HG02870 (cell line): ENCODE results near the gene PLCL1.

ENCODE experiments used
- ATAC-seq: cut with Tn5 transposase; IDR thresholded peaks from one replicate; pipeline ENCODE4 v1.9.1; 2021; ENCODE audit warnings: mild to moderate bottlenecking, moderate library complexity; ENCODE audit not compliant: unreplicated experiment

PLCL1 gene

DNA sequence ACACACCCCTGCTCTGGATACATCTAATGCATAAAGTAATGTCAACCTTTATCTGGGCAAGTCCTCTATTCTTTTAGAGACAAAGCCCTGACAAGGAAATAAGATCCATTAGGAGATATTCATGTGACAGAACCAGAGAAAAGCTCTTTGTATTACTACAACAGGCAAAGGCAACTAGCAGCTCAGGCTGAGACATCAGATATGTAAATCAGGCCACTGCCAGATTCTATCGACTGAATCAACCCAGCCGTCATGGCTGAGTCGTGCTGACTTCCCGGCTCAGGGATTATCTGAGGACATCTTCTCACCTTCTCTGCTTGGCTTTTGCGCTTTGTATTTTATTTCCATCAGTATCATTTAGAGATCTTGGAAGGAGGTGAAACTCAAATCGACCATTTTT lies 294.5 kb downstream of the PLCL1 start:
- no peak for ATAC-seq

DNA sequence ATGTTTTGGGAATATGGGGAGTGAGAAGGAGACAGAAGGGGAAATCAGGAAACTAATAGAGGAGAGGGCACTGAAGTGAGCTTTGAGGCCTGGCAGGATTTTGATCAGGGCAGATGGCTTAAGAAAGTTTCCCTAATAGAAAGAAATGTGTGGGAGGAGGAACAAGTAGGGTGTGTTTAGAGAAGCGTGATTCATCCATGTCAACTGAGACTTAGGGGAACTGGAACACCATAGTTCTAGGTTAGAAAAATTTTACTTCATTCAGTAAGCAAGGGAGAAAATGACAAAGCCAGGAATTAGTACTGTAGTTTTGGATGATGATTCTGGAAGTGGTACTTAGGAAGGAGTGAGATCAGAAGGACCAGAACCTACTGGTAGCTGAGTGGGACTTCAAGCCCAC lies 296.0 kb downstream of the PLCL1 start:
- no peak for ATAC-seq

DNA sequence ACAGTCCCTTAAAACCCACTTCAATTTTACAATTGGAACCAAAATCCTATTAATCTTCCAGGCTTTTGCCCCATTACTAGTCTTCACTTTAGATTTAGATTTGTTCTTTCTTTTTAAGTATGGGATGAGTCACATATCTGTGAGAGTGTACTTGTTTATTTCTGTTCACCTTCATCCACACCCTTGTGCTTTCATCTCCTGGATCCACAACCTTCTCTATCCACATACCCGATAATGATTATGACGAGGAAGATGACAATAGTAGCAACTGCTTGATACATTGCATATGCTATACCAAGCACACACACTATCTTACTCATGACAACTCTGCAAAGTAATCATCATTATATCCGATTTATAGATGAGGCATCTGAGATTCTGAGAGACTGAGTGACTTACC lies 297.3 kb downstream of the PLCL1 start:
- no peak for ATAC-seq

DNA sequence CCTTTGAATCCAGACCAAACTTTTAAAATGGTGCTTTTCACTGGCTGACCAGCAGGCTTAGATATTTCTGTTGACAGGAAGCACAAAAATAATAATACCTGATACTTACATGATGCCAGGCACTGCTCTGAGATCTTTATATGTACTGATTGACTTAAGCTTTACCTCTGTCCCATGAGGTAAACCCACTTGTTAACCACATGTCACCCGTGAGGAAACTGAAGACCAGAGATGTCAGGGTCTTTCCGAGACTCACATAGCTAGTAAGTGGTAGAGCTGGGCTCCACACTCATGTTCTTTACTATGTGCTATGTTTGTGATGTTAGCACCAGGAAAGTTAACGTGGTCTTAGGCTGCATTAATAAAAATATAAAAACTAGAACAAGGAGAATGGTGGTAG lies 297.7 kb downstream of the PLCL1 start:
- ATAC-seq, result no peak

DNA sequence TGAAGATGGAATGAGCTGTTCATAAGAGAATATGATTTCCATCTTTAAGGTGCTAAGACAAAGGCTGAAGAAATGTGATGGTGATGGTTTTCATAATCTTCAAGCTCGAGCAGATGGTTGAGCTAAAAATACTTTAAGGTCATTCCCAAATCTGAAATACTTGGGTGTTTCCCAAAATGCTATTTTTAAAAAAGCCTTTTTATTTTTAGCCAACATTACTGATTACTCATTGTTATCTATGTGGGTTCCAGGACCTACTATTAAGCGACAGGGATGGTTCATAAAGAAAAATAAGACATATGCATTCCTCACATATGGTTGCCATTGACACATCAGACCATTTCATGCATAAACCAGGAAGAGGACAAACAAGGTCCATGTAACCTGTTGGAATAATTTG lies 298.5 kb downstream of the PLCL1 start:
- no peak for ATAC-seq

DNA sequence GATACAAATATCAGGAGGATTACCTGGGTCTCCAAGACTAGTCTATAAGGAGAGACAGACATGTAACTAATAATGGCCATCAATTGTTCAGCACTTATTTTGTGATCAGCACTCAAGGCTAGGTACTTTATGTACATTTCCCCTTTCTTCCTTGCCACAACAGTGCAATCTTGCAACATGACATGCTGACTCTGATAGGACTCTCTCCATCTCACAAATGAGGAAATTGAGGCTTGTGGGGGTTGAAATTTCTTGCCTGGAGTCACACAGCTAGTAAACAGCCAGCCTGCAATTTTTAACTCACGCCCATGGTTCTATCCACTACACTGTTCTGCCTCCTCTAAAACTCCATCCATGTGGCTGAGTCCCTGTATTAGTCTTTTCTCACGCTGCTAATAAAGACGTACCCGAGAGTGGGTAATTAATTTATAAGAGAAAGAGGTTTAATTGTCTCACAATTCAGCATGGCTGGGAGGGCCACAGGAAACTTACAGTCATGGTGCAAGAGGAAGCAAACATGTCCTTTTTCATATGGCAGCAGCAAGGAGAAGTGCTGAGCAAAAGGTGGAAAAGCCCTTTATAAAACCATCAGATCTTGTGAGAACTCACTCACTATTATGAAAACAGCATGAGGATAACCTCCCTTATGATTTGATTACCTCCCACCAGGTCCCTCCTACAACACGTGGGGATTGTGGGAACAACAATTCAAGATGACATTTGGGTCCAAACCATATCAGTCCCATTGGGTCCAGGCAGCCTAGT lies 302.4 kb downstream of the PLCL1 start:
- ATAC-seq, result no peak

DNA sequence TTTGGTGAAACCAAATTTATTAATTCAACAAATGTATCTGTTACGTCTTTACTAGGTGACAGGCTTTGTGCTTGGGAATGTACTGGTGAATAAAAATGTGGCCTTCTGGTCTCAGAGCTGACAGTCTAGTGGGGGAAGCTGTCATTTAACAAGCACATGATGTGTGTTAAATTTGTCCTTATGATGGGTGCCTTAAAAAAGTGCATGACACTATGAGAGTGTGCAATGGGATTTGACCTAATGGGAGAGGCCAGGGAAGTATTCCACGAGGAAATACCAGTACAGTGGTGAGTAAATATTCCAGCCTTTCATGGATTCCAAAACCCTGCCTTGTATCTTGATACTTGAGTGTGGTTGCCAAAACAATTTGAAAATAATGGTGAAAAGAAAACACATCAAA lies 308.9 kb downstream of the PLCL1 start:
- no peak for ATAC-seq

DNA sequence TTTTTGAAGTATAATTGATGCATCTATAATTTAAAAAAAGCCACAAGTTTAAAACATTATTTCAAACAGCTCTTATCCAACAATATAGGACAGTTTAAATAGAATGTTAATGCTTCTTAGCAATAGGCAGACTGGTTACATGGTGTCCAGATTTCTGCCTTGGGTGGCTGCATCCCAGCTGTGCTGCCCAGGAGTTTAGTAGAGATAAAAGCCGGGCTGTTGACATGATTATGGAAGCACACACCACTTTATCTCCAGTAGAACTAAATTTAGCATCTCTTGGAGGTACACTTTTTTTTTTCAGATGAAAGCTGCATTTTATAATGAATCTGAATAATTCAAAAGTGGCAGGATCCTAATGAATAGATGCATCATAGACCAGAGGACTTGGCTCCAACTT lies 309.7 kb downstream of the PLCL1 start:
- no peak for ATAC-seq

DNA sequence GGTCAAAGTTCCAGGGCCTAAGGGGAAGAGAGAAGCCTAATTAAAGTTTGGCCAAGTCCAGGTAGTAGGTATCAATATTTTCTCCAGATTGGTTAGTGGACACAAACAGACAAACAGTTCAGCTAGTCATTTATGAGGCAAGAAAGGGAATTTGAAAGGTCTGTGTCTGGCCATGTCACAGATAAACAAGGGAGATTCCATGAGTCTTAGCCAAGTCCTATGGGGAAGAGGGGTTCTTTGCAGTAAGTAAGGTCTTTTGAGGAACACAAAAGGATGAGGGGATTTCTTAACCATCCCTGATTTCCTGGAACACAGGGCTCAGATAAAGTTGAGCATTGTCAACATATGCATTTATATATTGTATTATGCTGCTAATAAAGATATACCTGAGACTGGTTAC lies 310.8 kb downstream of the PLCL1 start:
- ATAC-seq, result no peak

DNA sequence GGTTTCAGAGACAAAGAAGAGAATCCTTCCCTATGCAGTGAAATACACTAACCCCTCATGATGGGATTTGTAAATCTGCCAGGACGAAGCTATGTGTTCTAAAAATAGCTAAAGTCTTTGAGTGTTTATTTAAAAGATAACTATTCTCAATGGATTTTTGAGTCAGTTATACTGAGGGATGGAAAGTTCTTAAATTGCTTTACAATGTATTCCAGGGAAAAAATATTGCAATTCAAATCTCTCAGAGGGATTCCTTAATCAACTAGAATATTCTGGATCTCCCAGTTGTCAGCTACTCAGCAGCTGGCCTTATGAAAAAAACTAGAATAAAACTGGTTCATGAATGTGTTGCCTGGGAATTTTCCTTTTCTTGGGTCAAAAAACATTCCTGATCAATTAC lies 312.4 kb downstream of the PLCL1 start:
- ATAC-seq, result no peak

DNA sequence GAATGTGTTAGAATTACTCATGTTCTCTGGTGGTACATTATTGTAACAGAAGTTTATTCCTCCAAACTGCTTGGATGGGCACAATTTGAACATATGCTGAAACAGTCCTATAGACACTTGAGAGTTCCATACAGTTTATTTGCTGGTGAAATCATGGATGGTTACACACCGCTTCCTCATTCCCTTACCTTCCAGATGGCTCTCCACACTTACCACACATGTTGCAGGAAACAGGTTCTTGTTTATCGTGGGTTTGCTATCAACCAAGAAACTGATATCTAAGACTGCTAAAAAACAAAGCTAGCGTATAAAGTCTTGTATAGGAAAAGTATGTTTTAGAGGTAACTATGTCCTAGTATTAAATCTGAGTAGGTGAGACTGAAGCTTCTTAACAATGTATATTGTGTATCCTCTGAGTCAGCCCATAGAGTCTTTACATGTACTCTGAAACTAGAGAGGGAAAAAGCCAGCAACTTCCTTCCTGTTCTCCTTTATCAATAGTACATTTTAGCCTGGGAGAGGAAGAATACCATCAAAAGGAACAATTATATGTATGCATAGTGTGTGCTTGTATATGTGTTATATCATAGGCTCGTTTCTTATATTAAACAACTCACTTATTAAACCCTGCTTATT lies 313.1 kb downstream of the PLCL1 start:
- ATAC-seq, result no peak

DNA sequence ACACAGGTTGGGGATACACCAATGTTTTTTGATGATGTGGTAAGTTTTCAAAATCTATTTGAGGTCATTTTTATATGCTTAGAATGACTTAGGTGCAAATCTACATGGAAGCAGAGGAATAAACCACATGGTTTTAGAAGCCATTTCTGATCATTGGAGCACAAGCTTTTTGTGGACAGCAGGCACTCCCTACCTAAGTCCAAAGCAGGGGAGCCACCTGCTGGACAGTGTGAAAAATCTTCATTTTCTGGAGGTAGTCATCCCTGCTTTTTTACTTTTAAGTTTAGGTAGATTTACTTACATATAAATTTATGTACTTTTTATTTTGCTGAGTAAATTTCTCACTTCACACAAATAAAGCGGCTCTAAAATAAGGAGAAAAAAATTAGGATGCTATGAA lies 323.2 kb downstream of the PLCL1 start:
- peak; percentile 78 for ATAC-seq

DNA sequence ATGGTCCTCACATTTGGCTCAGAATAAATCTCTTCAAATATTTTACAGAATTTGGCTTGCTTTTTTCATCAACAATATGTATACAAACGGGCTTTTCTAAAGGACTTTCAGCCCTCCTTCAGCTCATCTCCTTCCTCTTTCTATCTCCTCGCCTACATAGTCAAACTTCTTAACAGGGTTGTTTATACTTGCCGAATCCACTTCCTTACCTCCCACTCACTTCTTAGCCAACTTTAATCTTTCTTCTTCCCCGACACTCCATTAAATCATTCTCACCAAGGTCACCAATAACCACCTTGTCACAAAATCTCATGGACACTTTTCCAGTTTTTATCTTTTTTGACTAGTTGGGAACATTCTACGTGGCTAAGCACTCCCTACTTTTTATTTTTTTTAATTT lies 325.2 kb downstream of the PLCL1 start:
- no peak for ATAC-seq

DNA sequence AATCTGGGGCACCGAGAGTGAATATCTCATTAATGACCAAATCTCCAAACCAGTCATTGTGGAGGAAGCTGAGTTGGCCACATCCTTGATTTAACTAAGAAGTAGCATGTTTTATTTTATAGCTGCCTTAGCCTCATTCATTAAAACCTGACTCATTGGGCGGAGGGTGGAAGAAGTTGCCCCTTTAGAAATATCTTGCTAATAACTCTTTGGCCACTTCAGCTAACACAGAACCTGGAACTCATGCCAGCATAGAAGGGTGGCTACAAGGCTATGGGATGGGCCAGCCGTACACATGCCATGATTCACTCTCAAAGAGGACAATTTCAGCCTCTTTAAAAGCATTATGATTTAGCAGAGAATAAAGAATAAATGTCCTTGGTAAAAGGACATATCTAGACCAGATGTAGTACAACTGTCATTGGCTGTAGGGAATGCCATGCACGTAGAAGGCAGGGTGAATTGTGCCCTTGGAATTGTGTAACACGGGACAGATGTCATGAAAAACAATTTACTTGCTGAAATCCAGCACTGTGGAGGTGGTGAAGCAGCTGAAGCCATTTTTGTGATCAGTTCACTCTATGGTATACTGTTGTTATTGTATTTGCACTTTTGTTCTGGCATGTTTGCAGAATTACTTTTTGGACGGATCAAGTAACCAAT lies 330.0 kb downstream of the PLCL1 start:
- no peak for ATAC-seq

DNA sequence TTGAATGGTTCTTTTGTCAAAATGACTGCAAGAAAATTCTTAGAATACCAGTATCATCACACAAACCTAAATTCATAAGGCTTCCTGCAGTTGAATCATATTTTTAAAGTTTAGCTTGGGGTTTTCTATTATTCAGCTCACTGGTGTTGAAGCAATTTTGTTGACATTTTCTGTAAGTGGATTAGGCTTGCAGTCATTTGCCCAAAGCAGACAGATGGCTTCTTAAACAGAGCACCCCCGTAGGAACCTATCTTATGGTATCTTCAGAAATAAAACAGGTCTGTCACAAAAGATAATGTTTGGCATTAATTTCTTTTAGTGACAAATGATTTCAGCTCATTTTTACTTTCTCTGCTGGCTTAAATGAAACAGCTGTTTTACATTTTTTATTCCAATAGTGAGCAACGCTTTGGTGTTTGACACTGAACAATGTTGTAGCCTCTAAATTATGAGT lies 331.1 kb downstream of the PLCL1 start:
- no peak for ATAC-seq

DNA sequence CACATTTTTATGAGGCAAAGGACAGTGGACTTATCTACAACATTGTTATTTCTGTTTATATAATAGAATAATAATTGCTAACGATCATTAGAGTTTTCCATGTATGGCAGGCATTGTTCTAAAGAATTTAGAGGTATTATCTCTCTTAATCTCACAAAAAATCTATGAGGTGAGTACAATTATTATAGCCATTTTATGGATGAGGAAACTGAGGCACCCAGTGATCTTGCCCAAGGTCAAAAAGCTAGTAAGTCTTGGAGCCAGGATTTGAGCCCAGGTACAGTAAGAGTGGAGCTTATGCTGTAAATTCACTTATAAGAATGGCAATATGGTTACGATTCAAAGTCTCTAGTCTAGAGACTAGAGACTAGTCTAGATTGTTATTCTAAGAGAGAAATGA lies 331.7 kb downstream of the PLCL1 start:
- ATAC-seq, result no peak

DNA sequence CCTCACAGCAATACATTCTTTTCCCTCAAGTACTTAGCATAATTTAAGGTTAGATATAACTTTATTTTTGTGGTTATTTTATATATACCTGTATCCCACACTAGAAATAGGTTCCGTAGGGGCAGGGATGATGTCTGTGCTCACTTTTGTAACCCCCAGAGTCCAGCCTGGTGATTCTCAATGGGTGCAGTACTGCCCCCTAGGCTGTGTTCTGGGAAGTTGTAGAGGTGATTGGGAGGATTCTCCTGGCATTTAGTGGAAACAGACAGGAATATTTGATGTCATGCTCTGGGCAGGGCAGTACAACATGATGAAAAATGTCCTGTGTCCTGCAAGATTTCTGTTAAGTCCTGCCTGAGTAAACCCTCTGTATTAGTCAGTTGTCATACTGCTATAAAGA lies 333.3 kb downstream of the PLCL1 start:
- ATAC-seq, result no peak

DNA sequence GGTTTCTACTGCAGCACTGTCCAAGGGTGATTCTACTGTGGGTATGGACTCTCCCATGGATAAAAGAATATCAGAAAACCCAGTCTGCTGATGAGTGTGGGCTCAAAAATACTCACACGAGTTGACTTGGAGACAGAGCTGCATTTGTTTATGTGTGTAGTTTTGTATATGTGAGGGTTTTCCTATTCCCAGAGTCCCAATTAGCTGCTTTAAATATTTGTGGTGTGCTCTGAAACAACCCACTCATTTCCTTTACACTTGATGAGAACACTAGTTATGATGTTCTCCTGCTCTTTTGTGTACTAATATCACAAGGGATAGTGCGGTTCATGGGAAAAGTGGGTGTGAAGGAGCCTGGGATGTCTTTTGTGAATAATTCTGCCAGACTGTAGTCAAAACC lies 337.3 kb downstream of the PLCL1 start:
- no peak for ATAC-seq

DNA sequence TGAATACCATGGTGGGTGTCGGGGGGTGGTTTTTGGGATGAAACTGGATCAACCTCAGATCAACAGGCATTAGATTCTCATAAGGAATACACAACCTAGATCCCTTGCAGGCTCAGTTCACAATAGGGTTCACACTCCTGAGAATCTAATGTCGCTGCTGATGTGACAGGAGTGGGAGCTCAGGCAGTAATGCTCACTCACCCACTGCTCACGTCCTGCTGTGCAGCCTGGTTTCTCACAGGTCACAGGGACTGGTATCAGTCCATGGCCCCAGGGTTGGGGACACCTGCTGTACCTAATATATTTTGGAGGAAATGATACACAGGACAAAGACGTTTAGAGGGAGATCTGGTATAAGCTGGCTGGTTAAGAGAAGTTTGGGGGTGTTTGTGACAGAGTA lies 338.8 kb downstream of the PLCL1 start:
- no peak for ATAC-seq

DNA sequence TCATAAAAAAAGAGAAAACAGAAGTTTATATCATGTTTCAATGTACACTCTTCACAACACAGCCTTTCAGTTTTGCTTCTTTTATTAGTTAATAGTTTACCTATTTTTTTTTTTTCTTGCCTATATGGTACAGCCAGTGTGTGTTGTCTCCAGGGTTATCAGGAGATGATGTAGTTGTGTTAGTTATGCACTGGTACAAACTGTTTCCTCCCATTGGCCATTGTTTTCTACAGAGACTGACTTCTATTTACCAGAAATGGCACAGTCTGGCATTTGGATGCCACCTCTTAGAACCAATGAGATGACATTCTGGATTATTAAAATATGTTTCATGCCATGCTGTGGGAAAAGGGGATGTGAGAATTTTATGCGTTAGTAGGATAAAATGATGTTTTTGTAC lies 339.4 kb downstream of the PLCL1 start:
- no peak for ATAC-seq

DNA sequence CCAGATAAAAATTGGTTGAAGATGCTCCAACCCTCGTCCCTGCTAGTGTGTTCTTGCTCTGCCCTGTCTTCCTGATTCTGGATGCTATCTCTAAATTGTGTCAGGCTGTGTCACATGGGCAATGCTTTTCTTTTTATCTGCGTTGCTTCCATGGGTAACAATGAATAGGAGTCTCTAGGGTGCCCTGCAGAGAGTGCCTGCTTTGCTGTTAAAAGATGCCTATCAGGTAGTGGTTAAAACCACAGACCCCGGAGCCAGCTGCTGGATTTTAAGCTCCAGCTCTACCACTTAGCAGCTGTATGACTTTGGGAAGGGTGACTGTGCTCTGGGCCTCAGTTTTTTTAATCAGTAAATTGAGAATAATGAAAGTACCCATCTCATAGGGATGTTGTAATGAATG lies 340.3 kb downstream of the PLCL1 start:
- no peak for ATAC-seq

DNA sequence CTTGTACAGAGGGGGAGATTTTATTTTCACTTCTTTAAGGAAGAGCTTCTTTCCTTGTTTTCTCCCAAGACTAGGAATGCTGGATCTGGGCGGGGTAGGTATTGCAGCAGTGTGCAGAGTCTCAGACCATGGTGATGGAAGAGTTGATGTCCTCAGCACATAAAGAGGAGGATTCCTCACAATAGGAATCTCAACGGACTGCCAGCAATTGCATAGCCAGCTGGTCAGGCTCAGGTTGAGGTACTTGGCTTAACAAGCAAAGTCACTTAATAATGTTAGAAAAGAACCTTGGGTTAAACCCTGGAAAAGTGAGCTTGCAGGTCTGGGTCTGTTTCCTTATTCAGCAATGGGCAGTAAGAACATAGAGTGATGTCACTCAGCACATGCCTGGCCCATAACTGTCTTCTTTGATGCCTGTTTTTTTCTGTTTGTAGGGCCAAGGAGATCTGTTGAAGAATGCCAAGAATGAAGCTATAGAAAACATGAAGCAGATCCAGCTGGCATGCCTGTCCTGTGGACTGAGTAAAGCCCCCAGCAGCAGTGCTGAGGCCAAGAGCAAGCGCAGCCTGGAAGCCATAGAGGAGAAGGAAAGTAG lies 342.1 kb downstream of the PLCL1 start:
- ATAC-seq, result no peak
